DOHH2 (cell line): Measurements from ENCODE around the gene MRI1.

ENCODE experiments used
- H3F3A ChIP-seq: fragments of 200-600 bp; sonication (generic), shearing (Covaris generic); 2 replicates; pipeline ENCODE4 v1.6.0; 2016; ENCODE audit warnings: antibody characterized with exemption, mild to moderate bottlenecking; ENCODE audit not compliant: control insufficient read depth, insufficient read depth
- H3K27ac ChIP-seq: fragments of 200-600 bp; sonication (generic); 2 replicates; pipeline ENCODE4 v1.5.1; 2014; ENCODE audit warnings: low read depth, mild to moderate bottlenecking, low read length, moderate library complexity
- H3K27me3 ChIP-seq: fragments of 200-600 bp; sonication (generic); 2 replicates; pipeline ENCODE4 v1.6.1; 2014; ENCODE audit warnings: mild to moderate bottlenecking, low read length, mixed read lengths; ENCODE audit not compliant: control insufficient read depth
- H3K36me3 ChIP-seq: fragments of 200-600 bp; sonication (generic); 2 replicates; pipeline ENCODE4 v1.6.1; 2014; ENCODE audit warnings: mild to moderate bottlenecking, low read length, moderate library complexity, mixed read lengths; ENCODE audit not compliant: control insufficient read depth
- H3K4me1 ChIP-seq: fragments of 200-600 bp; sonication (generic); 2 replicates; pipeline ENCODE4 v1.6.1; 2014; ENCODE audit warnings: mild to moderate bottlenecking, low read length, mixed read lengths; ENCODE audit not compliant: control insufficient read depth
- H3K4me2 ChIP-seq: fragments of 200-600 bp; sonication (generic); 2 replicates; pipeline ENCODE4 v1.6.0; 2014; ENCODE audit warnings: mild to moderate bottlenecking, low read length, moderate library complexity
- H3K4me3 ChIP-seq: fragments of 200-600 bp; sonication (generic); 2 replicates; pipeline ENCODE4 v1.5.1; 2014; ENCODE audit warnings: mild to moderate bottlenecking, low read length, mixed read lengths
- H3K79me2 ChIP-seq: fragments of 200-600 bp; sonication (generic); 2 replicates; pipeline ENCODE4 v1.6.1; 2014; ENCODE audit warnings: mild to moderate bottlenecking, low read length, mixed read lengths; ENCODE audit not compliant: control insufficient read depth
- H3K9me2 ChIP-seq: fragments of 200-600 bp; sonication (generic); replicated peaks from 2 replicates; pipeline ENCODE4 v1.6.1; 2014; ENCODE audit warnings: mild to moderate bottlenecking, low read length, mixed read lengths; ENCODE audit not compliant: control insufficient read depth
- H3K9me3 ChIP-seq: fragments of 200-600 bp; sonication (generic); 2 replicates; pipeline ENCODE4 v1.6.1; 2014; ENCODE audit warnings: antibody characterized with exemption, low read length, mixed read lengths; ENCODE audit not compliant: control insufficient read depth, insufficient read depth
- H4K20me1 ChIP-seq: fragments of 200-600 bp; sonication (generic); 2 replicates; pipeline ENCODE4 v1.6.0; 2014; ENCODE audit warnings: low read depth, mild to moderate bottlenecking, antibody characterized with exemption, low read length, moderate library complexity; ENCODE audit not compliant: control insufficient read depth, insufficient read depth
- EZH2phosphoT487 ChIP-seq: fragments of 200-600 bp; sonication (generic); IDR thresholded peaks from 2 replicates; pipeline ENCODE4 v1.6.1; 2017; ENCODE audit warnings: borderline replicate concordance, mild to moderate bottlenecking, antibody characterized with exemption, low read length, moderate library complexity, mixed read lengths
- TF ChIP-seq, protein P1 (sequence below): fragments of 200-600 bp; sonication (generic); IDR thresholded peaks from one replicate; pipeline ENCODE4 v1.5.1; 2014; ENCODE audit warnings: antibody characterized with exemption, mild to moderate bottlenecking, low read depth, low read length; ENCODE audit not compliant: poor library complexity, severe bottlenecking

The MRI1 gene

DNA sequence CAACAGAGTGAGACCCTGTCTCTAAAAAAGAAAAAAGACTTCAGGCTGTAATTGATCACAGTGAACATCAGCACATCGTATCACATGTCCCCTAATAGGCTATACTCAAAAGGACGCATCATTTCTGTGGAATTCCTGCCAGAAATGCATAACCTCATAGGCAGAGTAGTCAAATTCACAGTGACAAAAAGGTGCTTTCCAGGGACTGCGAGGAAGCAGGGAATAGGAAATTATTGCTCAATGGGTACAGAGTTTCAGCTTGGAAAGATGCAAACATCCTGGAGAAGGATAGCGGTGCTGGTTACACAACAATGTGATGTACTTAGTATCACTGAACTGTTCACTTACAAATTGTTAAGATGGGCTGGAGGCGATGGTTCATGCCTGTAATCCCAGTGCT, 41.1 kb upstream of the MRI1 start:
- Histone ChIP-seq H4K20me1 (no peaks in the 10 kb centered on the region), H3K36me3 (no peaks in the 10 kb centered on the region), H3K4me1 (no peaks in the 10 kb centered on the region), H3K79me2 (no peaks in the 10 kb centered on the region), H3K9me3 (no peaks in the 10 kb centered on the region), H3K9me2 (no peaks in the 10 kb centered on the region), H3K4me2 (no peak overlapping the region), H3F3A (no peaks in the 10 kb centered on the region), H3K27me3 (peaks cover 3% of the 10 kb centered on the region; the same call in 1 of the 2 replicates), H3K27ac (no peak overlapping the region), H3K4me3 (no peak overlapping the region)
- TF ChIP-seq, protein P1, sequence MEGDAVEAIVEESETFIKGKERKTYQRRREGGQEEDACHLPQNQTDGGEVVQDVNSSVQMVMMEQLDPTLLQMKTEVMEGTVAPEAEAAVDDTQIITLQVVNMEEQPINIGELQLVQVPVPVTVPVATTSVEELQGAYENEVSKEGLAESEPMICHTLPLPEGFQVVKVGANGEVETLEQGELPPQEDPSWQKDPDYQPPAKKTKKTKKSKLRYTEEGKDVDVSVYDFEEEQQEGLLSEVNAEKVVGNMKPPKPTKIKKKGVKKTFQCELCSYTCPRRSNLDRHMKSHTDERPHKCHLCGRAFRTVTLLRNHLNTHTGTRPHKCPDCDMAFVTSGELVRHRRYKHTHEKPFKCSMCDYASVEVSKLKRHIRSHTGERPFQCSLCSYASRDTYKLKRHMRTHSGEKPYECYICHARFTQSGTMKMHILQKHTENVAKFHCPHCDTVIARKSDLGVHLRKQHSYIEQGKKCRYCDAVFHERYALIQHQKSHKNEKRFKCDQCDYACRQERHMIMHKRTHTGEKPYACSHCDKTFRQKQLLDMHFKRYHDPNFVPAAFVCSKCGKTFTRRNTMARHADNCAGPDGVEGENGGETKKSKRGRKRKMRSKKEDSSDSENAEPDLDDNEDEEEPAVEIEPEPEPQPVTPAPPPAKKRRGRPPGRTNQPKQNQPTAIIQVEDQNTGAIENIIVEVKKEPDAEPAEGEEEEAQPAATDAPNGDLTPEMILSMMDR: no peak
- no peak for TF ChIP-seq EZH2phosphoT487

DNA sequence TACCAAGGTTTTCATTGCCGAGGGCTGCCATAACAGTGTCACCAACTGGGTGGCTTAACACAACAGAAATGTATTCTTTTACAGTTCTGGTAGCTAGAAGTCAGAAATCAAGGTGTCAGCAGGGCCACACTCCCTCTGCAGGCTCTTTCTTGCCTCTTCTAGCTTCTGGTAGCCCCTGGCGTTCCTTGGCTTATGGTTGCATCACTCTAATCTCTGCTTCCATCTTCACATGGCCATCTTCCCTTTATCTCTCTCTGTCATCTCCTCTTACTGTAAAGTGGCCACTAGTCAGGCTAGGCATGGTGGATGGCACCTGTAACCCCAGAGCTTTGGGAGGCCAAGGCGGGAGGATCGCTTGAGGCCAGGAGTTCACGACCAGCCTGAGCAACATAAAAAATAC, 38.0 kb upstream of the MRI1 start:
- Histone ChIP-seq H3K9me2 (no peaks in the 10 kb centered on the region), H3K27me3 (no peaks in the 10 kb centered on the region), H3K79me2 (no peaks in the 10 kb centered on the region), H4K20me1 (no peaks in the 10 kb centered on the region), H3K4me1 (peaks cover 20% of the 10 kb centered on the region), H3K4me2 (no peak overlapping the region), H3K27ac (no peak overlapping the region), H3K36me3 (no peaks in the 10 kb centered on the region), H3K9me3 (no peaks in the 10 kb centered on the region), H3K4me3 (no peak overlapping the region), H3F3A (peaks cover 15% of the 10 kb centered on the region)
- TF ChIP-seq EZH2phosphoT487: no peak
- TF ChIP-seq, protein P1: no peak

DNA sequence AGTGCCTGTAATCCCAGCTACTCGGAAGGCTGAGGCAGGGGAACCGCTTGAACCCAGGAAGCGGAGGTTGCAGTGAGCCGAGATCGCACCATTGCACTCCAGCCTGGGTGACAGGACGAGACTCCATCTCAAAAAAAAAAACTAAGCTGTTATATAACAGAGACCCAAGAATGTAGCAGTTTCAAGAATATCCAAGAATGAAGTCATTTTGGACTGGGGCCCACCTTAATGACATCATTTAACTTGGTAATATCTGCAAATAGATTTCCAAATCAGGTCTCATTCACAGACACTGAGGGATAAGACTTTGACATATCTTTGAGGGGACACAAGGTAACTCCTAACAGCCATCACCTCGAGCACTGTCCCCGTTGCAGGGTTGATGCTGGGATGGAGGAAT, 36.5 kb upstream of the MRI1 start:
- Histone ChIP-seq H3K27me3 (no peaks in the 10 kb centered on the region), H3K79me2 (no peaks in the 10 kb centered on the region), H3K9me3 (no peaks in the 10 kb centered on the region), H3F3A (peaks cover 15% of the 10 kb centered on the region), H3K27ac (no peak overlapping the region), H3K36me3 (no peaks in the 10 kb centered on the region), H3K4me1 (peaks cover 27% of the 10 kb centered on the region), H3K9me2 (no peaks in the 10 kb centered on the region), H4K20me1 (no peaks in the 10 kb centered on the region), H3K4me2 (no peak overlapping the region), H3K4me3 (no peak overlapping the region)
- TF ChIP-seq, protein P1: no peak

DNA sequence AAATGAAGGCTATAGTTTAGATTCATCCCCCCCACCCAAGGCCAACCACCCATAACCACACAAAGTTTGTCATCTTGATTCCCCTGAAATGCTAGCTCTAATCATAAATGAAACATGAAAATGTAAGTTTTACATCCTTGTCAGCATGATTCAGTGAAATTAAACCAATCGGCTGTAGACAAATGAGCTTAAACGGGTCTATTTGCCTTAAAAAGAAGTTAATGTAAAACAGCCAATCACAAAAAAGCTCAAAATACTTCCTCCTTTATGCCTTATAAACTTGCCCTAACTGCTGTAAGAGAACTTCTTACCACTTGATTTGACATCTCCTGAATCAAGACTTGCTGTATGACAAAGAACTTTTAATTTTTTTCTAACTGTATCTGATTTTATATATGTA, 34.5 kb upstream of the MRI1 start:
- peak overlapping the region; percentile 92 for H3K4me2 ChIP-seq
- H3F3A ChIP-seq: peaks cover 15% of the 10 kb centered on the region

More for the DNA sequence above, 34.5 kb upstream of the MRI1 start:
- Histone ChIP-seq H3K79me2 (no peaks in the 10 kb centered on the region), H3K27me3 (no peaks in the 10 kb centered on the region), H3K4me1 (peaks cover 27% of the 10 kb centered on the region), H3K4me3 (peak overlapping the region; percentile 84), H3K9me3 (no peaks in the 10 kb centered on the region), H3K9me2 (no peaks in the 10 kb centered on the region), H4K20me1 (no peaks in the 10 kb centered on the region), H3K36me3 (no peaks in the 10 kb centered on the region), H3K27ac (peak overlapping the region; percentile 83)
- TF ChIP-seq EZH2phosphoT487: no peak
